Panc1 (cell line): Measurements from ENCODE around the gene EPC1. TPM values are rescaled to one million over a fixed set of nuclear protein-coding genes. Genes with fewer than 3 reads are reported as not detected.
"Not testable (repeated sequence)": the region's sequence is repeated elsewhere in the genome, so short reads cannot be mapped to it uniquely, and the experiment has no call there.

Experiments
- ATAC-seq: fragments of 200-7000 bp; cut with Tn5 transposase; 2 replicates; pipeline ENCODE4 v1.9.1; 2020; ENCODE audit warnings: mild to moderate bottlenecking, moderate library complexity
- BruUV-seq: library from RNA; stranded (reverse); fragments of 400-500 nt; replicated peaks from 2 replicates; lab custom pipeline; 2021; lab: Mats Ljungman, UMichigan
- CTCF ChIA-PET: fragments of 300-600 bp; sonication (Branson Sonifier 250); formaldehyde crosslinking; loops from one replicate; lab custom pipeline; 2022; ENCODE audit warnings: antibody characterized with exemption; lab: Charles Lee
- POLR2A ChIA-PET: fragments of 300-600 bp; sonication (Branson Sonifier 250); formaldehyde crosslinking; loops from one replicate; lab custom pipeline; 2022; ENCODE audit warnings: antibody characterized with exemption; lab: Charles Lee
- DNase-seq: peaks from one replicate; pipeline ENCODE4 v3.0.0-alpha.2; 2010; ENCODE audit warnings: low read depth, low spot score
- H3K27ac ChIP-seq: 2 replicates; pipeline ENCODE4 v1.5.1; 2011; ENCODE audit warnings: mild to moderate bottlenecking, low read length, inconsistent platforms
- H3K27me3 ChIP-seq: fragments of 200-500 bp; sonication (Bioruptor generic); 2 replicates; pipeline ENCODE4 v1.6.0; 2014; ENCODE audit warnings: low read length, inconsistent platforms; ENCODE audit not compliant: control insufficient read depth, insufficient read depth
- H3K36me3 ChIP-seq: fragments of 200-500 bp; sonication (Bioruptor generic); 2 replicates; pipeline ENCODE4 v1.5.1; 2014; ENCODE audit warnings: inconsistent platforms, mild to moderate bottlenecking, low read length, moderate library complexity; ENCODE audit not compliant: control insufficient read depth, insufficient read depth
- H3K4me1 ChIP-seq: 2 replicates; pipeline ENCODE4 v1.5.1; 2011; ENCODE audit warnings: inconsistent platforms, mild to moderate bottlenecking, low read length, moderate library complexity; ENCODE audit not compliant: control insufficient read depth, insufficient read depth
- H3K4me3 ChIP-seq, 2 experiments: 2 replicates each; pipeline ENCODE4 v1.5.1; 2011 to 2012; ENCODE audit warnings: low read depth in 2 of 2, low read length in 2 of 2, mild to moderate bottlenecking in 2 of 2, inconsistent platforms in 1 of 2, moderate library complexity in 1 of 2
- H3K9me3 ChIP-seq: fragments of 200-500 bp; sonication (Bioruptor generic); 2 replicates; pipeline ENCODE4 v1.5.1; 2014; ENCODE audit warnings: low read depth, mild to moderate bottlenecking, inconsistent platforms, low read length, moderate library complexity; ENCODE audit not compliant: control insufficient read depth, insufficient read depth
- POLR2AphosphoS5 ChIP-seq: IDR thresholded peaks from 2 replicates; pipeline ENCODE4 v1.6.1; 2012; ENCODE audit warnings: mild to moderate bottlenecking, low read depth, low read length, moderate library complexity
- SIN3A ChIP-seq: IDR thresholded peaks from 2 replicates; pipeline ENCODE4 v1.6.1; 2012; ENCODE audit warnings: low read depth, mild to moderate bottlenecking, low read length, moderate library complexity, borderline replicate concordance; ENCODE audit not compliant: insufficient read depth
- TCF7L2 ChIP-seq: IDR thresholded peaks from 2 replicates; pipeline ENCODE4 v1.6.1; 2011; ENCODE audit warnings: mild to moderate bottlenecking, low read depth, low read length, inconsistent platforms
- in situ Hi-C: cut with HindIII; loops from 2 replicates; pipeline ENCODE4 v1.10.0; 2016; ENCODE audit warnings: low sequenced_read_pairs, low pct_unique_long_range_greater_than_20kb
- intact Hi-C: fragments of 100-400 bp; cut with micrococcal nuclease; formaldehyde crosslinking; loops from one replicate; pipeline ENCODE4 v1.10.0; 2022; ENCODE audit not compliant: unreplicated experiment
- total RNA-seq: library from RNA; stranded (reverse); gene quantifications from one replicate; pipeline ENCODE4 v1.2.1, GENCODE V29; 2021; ENCODE audit not compliant: unreplicated experiment
- TF ChIP-seq, protein P1 (sequence below): fragments of 450-650 bp; IDR thresholded peaks from 2 replicates; pipeline ENCODE4 v1.5.1; 2017; ENCODE audit warnings: mild to moderate bottlenecking
- TF ChIP-seq, protein P2 (sequence below), 2 experiments: IDR thresholded peaks; 2 replicates each; pipeline ENCODE4 v1.6.1; 2011 to 2012; ENCODE audit warnings: low read depth in 2 of 2, control low read depth in 1 of 2, low read length in 1 of 2, mild to moderate bottlenecking in 1 of 2, moderate library complexity in 1 of 2; ENCODE audit not compliant: insufficient read depth in 1 of 2

EPC1 gene
- total RNA-seq, 1 experiment from 2014 or later, result 18.4 TPM

DNA sequence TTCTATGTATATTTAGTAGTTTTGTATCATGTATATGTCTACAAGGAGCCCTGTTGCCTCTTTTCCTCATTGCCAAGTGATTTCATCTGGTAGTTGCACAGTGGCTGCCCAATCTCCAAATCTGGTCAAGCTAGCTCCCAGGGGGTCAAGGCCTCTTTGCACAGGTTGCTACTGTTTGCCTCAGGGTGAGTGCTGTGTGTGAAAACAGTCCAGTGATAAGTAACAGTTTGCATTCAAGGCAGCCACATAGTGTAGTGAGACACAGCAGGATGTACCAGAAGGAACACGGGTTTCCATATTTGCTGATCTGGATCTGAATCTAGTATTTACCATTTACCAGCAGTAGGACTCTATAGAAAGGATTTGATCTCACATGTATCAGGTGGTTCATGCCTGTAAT, 13.3 kb upstream of the EPC1 start:
- ATAC-seq (no peak), DNase-seq (no peak)
- H3K9me3 ChIP-seq, result no peaks in the 10 kb centered on the region
- intact Hi-C loops, result loop anchor here (10.0 kb wide), 1 partner anchor 165 kb away; no protein-coding TSS in a partner anchor
- no peaks in the 10 kb centered on the region for H3K36me3 ChIP-seq
- H3K4me3 ChIP-seq, result no peak overlapping the region
- no TSS peak for BruUV-seq
- TF ChIP-seq TCF7L2, result no peak
- TF ChIP-seq, protein P1, sequence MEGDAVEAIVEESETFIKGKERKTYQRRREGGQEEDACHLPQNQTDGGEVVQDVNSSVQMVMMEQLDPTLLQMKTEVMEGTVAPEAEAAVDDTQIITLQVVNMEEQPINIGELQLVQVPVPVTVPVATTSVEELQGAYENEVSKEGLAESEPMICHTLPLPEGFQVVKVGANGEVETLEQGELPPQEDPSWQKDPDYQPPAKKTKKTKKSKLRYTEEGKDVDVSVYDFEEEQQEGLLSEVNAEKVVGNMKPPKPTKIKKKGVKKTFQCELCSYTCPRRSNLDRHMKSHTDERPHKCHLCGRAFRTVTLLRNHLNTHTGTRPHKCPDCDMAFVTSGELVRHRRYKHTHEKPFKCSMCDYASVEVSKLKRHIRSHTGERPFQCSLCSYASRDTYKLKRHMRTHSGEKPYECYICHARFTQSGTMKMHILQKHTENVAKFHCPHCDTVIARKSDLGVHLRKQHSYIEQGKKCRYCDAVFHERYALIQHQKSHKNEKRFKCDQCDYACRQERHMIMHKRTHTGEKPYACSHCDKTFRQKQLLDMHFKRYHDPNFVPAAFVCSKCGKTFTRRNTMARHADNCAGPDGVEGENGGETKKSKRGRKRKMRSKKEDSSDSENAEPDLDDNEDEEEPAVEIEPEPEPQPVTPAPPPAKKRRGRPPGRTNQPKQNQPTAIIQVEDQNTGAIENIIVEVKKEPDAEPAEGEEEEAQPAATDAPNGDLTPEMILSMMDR, result no peak
- TF ChIP-seq POLR2AphosphoS5, result no peak
- TF ChIP-seq SIN3A, result no peak
- TF ChIP-seq, protein P2, sequence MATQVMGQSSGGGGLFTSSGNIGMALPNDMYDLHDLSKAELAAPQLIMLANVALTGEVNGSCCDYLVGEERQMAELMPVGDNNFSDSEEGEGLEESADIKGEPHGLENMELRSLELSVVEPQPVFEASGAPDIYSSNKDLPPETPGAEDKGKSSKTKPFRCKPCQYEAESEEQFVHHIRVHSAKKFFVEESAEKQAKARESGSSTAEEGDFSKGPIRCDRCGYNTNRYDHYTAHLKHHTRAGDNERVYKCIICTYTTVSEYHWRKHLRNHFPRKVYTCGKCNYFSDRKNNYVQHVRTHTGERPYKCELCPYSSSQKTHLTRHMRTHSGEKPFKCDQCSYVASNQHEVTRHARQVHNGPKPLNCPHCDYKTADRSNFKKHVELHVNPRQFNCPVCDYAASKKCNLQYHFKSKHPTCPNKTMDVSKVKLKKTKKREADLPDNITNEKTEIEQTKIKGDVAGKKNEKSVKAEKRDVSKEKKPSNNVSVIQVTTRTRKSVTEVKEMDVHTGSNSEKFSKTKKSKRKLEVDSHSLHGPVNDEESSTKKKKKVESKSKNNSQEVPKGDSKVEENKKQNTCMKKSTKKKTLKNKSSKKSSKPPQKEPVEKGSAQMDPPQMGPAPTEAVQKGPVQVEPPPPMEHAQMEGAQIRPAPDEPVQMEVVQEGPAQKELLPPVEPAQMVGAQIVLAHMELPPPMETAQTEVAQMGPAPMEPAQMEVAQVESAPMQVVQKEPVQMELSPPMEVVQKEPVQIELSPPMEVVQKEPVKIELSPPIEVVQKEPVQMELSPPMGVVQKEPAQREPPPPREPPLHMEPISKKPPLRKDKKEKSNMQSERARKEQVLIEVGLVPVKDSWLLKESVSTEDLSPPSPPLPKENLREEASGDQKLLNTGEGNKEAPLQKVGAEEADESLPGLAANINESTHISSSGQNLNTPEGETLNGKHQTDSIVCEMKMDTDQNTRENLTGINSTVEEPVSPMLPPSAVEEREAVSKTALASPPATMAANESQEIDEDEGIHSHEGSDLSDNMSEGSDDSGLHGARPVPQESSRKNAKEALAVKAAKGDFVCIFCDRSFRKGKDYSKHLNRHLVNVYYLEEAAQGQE (IDR thresholded peaks at IDR 0.05; ENCODE audit: insufficient read depth in 1 of 2, low read depth in 2 of 2, low read length in 1 of 2), result no peak
- H3K27me3 ChIP-seq, result no peaks in the 10 kb centered on the region
- ChIA-PET POLR2A (no interaction called here), CTCF (no interaction called here)
- in situ Hi-C loops, result no loop called here
- H3K4me1 ChIP-seq, result no peaks in the 10 kb centered on the region
- no peak overlapping the region for H3K27ac ChIP-seq

DNA sequence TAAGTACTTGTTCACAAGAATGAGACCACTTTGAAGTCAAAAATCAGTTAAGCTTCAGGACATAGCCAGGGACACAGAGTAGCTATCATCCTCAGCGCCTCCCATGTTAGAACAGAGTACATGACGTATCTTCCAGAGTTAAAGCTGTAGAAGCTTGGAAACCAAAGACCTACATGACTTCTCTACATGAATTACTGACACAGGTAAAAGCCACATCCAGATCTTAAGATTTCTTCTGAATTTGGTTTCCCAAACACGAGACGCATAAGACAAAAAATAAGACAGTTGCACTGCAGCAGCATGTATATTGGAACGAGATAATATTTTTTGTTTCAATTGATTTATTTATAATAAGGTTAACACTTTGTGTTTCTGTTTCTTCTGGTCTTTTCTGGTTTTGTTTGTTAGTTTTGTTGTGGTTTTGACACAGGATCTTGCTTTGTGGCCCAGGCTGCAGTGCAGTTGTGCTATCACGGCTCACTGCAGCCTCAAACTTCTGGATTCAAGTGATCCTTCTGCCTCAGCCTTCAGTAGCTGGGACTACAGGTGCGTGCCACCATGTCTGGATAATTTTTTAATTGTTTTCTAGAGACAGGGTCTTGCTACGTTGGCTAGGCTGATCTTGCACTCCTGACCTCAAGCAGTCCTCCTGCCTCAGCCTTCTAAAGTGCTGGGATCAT, 10.2 kb upstream of the EPC1 start:
- no TSS peak for BruUV-seq
- intact Hi-C loops, result no loop called here
- in situ Hi-C loops, result no loop called here
- ATAC-seq, result no peak
- H3K27ac ChIP-seq, result no peak overlapping the region
- no peak for TF ChIP-seq TCF7L2
- TF ChIP-seq, protein P2 (IDR thresholded peaks at IDR 0.05; ENCODE audit: insufficient read depth in 1 of 2, low read depth in 2 of 2, low read length in 1 of 2), result no peak
- no peak for TF ChIP-seq POLR2AphosphoS5
- TF ChIP-seq, protein P1, result no peak
- no peak for TF ChIP-seq SIN3A
- ChIA-PET CTCF (interaction anchor here (0.5 kb wide), 1 partner anchor 1944 kb away, joined by 9 read pairs; no protein-coding TSS in a partner anchor), POLR2A (no interaction called here)
- no peaks in the 10 kb centered on the region for H3K36me3 ChIP-seq
- no peak for DNase-seq
- no peaks in the 10 kb centered on the region for H3K4me1 ChIP-seq
- no peaks in the 10 kb centered on the region for H3K9me3 ChIP-seq
- H3K27me3 ChIP-seq, result no peaks in the 10 kb centered on the region
- H3K4me3 ChIP-seq, result no peak overlapping the region

DNA sequence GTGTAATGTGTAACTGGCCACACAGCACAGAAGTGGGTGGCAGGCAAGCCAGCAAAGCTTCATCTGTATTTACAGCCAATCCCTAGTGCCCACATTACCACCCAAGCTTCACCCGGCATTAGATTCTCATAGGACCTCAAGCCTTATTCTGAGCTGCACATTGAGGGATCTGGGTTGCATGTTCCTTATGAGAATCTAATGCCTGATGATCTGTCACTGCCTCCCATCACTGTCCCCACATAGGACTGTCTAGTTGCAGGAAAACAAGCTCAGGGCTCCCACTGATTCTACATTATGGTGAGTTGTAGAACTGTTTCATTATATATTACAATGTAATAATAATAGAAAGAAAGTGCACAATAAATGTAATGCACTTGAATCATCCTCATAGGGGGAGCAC, 7.7 kb upstream of the EPC1 start:
- in situ Hi-C loops, H3K36me3 ChIP-seq, POLR2A ChIA-PET, H3K27me3 ChIP-seq, H3K4me3 ChIP-seq, BruUV-seq, intact Hi-C loops, CTCF ChIA-PET, H3K27ac ChIP-seq, H3K9me3 ChIP-seq, H3K4me1 ChIP-seq, DNase-seq, ATAC-seq: not testable (repeated sequence)
